ENCODE measurements around the gene PRRG3.

PRRG3 gene

GRCh38 chrX:151708821-151709220 lies 13.6 kb downstream of the PRRG3 start:
- no peak for DNase-seq

DNA sequence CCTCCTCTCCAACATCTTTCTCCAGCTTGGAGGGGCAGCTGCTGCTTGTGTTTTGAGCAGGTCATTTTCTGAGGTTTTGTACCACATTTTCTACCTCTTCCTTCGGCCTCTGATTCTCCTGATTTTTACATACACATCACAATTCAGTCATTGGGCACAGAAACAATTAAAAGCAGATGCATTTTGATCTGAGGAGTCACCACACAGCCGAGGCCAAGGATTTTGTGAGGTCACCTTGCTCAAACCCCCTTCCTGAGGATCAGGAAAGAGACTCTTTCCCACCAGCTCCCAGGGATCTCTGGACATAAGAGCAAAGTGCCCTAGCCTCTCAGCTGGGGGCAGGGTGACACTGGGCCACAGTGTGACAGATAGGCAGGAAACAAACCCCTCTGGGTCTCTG lies 15.2 kb downstream of the PRRG3 start:
- DNase-seq: no peak

DNA sequence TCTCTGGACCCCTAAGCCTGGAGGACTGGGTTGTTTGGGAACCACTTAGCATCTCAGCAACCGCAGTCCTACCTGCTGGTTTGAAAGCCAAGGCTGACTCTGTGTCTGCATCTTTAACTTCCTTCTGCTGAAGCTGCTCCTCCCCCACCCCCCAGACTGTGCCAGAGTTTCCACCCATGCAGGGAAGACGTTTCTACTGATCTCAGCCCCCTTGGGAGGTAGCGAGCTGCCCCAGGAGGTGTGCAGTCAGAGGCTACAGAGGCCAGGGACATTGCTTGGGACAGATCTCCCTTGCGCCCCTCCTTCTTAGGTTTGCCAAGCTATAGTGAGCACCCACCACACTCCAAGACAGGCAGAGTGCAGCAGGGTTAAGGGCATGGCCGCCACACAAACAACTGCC lies 15.9 kb downstream of the PRRG3 start:
- no peak for DNase-seq

DNA sequence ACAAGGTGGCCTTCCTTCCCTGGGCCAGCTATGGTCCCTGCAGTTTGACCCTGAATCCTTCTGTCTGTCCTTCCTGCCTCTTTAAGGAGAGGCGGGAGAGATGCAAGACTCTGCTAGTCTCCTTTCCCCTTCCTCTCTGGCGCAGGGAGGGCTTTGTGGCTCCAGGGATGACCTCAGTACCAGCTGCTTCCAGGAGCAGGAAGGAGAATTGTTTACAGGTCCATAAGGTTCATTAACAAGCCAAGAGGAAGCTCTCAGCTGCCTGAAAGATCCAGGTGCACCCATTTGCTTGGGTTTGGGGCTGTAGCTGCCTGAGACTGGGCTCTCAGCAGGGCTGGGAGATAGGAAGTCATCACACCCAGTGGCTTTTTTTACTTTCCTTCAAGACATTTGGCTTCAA lies 16.5 kb downstream of the PRRG3 start:
- no peak for DNase-seq

- no peak for DNase-seq
Measured at GRCh38 chrX:151712253-151712652, 17.0 kb downstream of the PRRG3 start.

DNA sequence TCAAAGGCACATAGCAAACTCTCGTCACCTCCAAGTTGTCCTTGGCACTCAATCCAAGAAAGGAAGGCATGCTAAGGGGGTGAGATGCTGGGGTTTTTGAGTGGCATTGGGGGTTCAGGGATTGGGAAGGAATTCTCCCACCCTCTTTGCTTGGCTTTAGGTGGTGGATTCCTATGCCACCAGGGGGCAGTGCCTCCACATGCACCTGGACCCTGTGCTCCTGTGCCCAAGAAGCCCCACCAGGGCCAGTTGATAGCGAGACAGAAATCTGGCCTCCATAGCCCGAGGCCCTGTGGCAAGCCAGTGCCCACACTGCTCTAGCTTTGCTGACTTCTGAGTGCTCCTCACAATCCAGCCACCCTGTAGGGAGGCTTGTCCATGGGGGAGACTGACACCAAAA lies 18.6 kb downstream of the PRRG3 start:
- no peak for DNase-seq

DNA sequence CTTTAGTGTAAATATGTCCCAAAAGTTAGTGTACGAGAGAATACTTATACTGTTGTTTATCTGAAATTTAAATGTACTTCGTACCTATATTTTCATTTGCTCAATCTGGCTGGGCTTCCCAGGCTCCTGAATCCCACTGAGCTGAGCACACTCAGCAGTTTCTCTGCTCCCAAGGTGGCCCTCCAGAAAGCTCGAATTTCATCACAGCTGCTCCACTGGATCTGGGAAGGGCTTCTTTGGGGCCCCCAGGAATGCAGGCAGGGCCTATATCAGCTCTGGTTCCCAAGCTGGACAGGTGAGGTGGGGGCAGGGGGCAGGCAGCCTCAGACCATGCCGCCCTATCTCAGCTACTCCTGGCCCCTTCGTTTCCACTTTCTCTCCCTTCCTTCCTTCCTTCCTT lies 19.1 kb downstream of the PRRG3 start:
- DNase-seq: no peak

DNA sequence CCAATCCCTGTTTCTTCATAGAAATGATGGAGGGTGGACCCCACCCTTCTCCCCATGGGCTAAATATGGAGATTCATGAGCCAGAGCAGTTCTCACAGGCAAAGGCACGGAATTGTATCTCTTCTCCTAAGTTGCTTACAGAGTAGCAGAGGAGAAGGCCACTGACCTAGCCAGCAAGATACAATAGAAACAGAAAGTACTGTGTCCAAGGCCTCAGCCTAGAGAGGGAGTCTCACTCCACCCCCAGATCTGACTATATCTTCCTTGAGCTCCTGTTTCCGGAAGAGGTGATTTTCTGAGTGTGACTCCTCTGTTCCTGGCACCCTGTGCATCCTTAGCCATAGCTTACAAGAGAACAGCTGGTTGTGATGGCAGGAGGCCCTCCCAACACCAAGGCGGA lies 20.5 kb downstream of the PRRG3 start, which contains the start of gene FATE1:
TSS of gene FATE1 (plus strand) at position 284 of the 400 bp plus-strand sequence. CDS start at position 369, 85 bp downstream.
- DNase-seq: no peak

- no peak for DNase-seq
Measured at GRCh38 chrX:151722241-151722846, 27.1 kb downstream of the PRRG3 start.

GRCh38 chrX:151723156-151723760 lies 28.0 kb downstream of the PRRG3 start:
- DNase-seq: no peak

DNA sequence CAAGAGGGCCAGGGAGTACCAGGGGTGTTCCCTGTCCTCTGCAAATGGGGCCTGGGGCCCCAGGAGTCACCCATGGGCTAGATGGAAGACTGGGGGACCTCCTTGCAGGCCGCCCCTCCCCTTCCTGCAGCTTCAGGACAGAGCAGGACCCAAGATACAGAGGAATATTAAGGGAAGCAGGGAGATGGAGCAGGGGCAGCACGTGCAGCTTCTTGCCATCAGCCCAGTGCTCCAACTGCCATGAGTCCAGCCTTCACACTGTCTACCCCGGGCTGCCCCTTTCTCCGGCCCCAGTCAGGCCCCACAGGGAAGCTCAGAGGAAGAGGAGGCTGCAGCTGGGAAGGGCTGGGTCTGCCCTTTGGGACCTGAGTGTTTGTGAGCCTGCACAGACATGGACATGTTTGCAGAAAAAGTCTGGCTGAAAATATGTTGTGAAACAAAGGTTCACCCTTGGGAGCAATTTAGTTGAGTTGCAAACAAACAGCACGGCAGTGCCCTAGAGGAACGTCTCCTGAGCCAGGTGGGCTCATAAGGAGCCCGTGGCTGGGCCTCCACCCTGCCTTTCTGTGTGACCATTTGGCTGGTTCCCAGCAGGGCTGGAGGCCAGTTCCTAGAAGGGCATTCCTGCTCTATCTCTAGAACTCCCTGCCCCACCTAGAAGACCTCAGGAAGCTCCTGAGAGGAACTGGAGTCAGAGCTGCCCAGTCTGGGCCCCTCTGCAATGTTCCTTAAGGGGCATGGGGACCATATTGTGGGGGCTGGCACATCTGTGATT lies 29.5 kb downstream of the PRRG3 start:
- no peak for DNase-seq

DNA sequence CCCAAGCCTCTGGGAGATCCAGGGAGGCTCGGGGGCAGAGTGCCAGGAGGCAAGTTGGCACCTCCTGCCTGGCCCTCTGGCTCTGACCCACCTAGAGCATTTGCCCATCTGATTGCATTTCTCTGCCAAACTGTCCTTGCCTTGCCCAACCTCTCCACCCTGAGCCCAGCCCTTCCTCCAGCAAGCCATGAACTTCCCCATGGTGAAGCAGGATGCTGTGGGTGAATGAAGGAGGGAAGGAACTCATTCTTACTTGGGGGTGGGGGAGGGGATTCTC lies 30.0 kb downstream of the PRRG3 start:
- DNase-seq: no peak

DNA sequence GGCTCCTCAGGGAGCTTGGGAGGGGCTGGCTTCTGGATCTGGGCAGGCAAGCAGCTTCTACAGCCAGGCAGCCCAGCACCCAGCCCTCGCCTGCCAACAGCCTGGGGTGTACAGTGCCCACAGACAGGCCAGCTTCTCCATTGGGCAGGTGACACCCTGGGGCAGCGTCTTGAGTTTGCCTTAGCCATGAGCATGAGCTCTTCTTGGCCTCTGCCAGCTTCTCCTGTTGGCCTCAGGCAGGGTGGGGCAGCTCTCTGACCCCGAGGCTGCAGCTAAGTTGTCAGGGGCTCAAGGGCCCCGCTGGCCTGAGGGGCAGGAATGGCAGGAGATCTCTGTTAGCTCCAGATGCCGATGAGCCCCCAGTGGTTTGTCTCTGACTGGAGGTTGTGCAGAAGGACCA lies 31.5 kb downstream of the PRRG3 start:
- no peak for DNase-seq

- no peak for DNase-seq
Measured at GRCh38 chrX:151727346-151727745, 32.1 kb downstream of the PRRG3 start.

GRCh38 chrX:151729056-151729725 lies 33.9 kb downstream of the PRRG3 start:
- no peak for DNase-seq

DNA sequence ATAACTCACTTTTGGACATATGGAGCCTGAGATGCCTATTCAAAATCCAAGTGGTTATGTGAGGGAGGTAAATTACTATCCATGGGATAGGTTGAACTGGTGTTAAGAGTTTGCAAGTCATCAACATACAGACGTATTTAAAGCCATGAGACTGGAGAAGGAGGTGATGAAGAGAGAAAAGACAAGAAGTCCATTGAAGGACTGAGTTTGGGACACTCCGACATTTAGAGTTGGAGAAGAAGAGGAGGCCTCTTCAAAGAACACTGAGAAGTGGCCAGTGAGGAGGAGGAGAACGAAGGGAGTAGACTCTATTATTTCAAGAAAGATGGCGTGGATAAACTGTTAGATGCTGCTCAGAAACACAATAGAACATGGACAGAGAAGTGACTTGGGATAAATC lies 39.2 kb downstream of the PRRG3 start, which contains the start of gene CNGA2:
TSS of gene CNGA2 (plus strand) at position 301 of the 400 bp plus-strand sequence. CDS start 3,738 bp downstream, outside the sequence.
- DNase-seq: no peak

GRCh38 chrX:151735219-151735618 lies 40.0 kb downstream of the PRRG3 start:
- DNase-seq: no peak

GRCh38 chrX:151736685-151737084 lies 41.4 kb downstream of the PRRG3 start:
- DNase-seq: no peak

DNA sequence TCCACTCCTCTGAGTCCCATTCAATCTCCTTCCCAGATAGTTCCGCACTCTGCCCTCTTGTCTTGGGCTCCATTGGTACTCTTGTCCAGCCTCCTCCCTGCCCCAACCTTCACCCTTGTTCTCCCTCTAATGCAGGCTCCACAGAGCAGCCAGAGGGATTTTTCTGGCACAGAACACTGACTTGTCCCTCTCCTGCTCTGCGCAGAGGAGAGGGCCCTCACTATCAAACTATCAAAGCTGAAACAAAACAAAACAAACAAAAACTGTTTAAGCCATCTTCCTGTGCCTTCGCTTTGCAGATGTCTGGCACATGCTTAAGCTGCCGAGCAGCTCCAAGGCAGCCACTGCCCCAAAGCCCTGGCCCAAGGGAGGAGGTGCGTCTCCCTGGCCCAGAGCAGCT lies 42.2 kb downstream of the PRRG3 start:
- no peak for DNase-seq

DNA sequence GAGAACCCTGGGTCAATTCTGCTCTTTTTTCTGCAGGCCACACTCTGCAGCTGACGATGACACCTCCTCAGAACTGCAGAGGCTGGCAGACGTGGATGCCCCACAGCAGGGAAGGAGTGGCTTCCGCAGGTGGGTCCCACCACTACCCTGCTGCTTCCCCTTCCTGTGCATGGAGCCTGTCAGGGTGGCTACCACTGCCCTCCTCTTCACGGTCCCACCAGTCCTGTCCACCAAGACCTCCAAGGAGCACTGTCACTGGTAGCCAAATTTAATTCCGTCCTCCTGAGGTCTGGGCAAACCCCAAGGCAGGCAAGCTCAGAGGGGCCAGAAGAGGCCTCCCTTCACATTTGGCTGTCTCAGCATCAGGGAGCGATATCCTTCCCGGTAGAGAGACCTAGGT lies 43.5 kb downstream of the PRRG3 start:
- DNase-seq: no peak

DNA sequence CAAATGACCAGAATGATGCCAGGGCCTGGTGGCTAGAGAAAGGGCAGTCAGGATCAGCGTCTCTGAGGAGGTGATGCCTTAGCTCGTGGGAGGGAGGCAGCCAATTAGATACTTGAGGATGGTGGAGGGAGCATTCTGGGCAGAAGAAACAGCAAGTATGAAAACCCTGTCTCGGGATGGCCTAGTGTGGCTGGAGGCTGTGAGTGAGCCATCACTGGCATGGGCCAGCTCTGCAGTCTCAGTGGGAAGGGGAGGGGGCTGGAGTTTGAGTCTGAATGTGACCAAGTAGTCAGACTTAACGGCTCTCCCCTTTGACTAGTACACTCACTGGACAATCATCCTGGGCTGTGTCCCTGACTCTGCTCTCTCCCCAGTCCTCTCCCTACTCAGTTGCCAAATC lies 46.3 kb downstream of the PRRG3 start:
- no peak for DNase-seq

GRCh38 chrX:151742311-151742710 lies 47.1 kb downstream of the PRRG3 start:
- DNase-seq: no peak

- no peak for DNase-seq
Measured at GRCh38 chrX:151743651-151744470, 48.6 kb downstream of the PRRG3 start.
